Cardiac septum (tissue), 1 donor: Measurements from ENCODE around the gene NDUFAF8. TPM values are rescaled to one million over a fixed set of nuclear protein-coding genes. Genes with fewer than 3 reads are reported as not detected.

Source experiments
- DNase-seq: peaks from one replicate; pipeline ENCODE4 v3.0.0-alpha.2; 2020; ENCODE audit warnings: low spot score
- intact Hi-C: fragments of 100-400 bp; cut with DNase I; formaldehyde crosslinking; loops from one replicate; pipeline ENCODE4 v1.14.0; 2022
- total RNA-seq: library from RNA; stranded (reverse); fragmentation: NEBNext Ultra II Directional; extraction: Animal tissue kit (Norgen Biotek cat#: 25700); gene quantifications from one replicate; pipeline ENCODE4 v1.2.1, GENCODE V29; 2021
- donor health status: DM: no; HTN: no; CAD: no.

NDUFAF8 gene
- total RNA-seq, 1 donor from 2014 or later: 61.0 TPM

DNA sequence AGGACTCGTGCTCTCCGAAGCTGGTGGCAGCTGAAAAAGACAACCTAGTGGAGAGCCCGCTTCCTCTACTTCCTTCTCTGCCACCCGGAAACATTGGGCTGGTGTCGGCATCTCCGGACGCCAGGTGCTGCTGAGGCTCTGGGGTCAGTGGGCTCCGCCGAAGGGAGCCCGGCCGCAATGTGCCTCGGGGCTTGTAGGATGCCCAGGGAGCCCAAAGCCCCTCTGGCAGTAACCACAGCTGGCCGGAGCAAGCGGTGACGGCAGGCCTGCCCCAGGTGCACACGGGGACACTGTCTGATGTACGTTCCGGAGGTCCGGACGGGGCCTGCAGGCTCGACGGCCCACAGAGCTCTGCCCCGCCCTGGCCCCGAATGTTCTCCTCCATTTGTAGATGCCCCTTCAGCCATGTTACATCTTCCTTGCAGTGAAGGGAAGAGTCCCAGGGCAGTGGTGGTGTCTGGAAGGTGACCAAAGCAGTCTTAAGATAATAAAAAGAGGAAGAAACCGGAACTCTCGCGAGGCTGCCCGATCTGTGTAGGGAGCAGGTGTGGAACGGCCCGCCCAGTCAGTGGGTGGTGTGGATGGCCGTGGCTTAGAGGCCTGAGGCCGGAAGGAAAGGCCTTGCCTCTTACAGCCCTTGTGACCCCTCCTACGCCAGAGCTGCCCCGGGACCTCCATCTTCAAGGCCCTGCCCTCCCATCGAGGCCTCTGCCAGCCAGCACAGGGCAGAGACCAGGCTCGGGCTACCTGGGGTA is 22.6 kb downstream of the NDUFAF8 start:
- intact Hi-C loops: no loop called here
- DNase-seq: no peak

DNA sequence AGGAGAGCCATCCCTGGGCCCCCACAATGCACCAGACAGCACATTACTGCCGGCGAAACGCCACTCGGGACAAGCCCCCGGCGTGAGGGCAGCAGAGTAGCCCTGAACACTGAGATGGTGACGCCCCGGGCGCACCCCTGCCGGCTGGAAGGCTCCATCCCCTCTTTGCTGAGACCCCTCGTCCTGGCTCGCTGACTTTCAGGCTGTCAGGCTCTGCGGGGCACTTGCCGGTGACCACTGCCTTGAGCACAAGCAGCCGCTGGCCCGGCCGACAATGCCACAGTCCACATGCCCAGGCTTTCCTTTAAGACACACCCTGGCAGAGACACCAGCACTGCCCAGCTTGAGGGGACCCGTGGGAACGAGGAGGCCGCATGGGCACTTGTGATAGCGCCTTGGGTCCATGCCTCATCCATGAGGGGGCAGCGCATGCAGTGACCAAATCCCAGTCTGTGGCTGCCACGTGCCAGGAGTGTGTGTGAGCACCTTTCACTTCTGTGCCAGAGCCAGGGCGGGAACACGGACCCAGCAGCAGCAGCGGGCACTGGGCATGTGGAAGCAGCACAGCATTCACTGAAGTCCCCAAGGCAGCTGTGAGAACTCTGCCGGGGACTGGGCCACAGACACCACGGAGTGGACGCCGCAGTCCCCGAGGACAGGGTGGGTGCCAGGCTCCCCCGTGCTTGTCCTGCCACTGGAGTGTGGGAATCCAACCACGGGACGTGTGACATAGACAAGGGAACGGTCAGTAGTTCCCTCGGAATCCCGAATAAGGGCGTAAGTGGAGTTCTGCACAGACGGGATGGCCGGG is 24.5 kb downstream of the NDUFAF8 start:
- intact Hi-C loops: no loop called here
- DNase-seq: no peak

DNA sequence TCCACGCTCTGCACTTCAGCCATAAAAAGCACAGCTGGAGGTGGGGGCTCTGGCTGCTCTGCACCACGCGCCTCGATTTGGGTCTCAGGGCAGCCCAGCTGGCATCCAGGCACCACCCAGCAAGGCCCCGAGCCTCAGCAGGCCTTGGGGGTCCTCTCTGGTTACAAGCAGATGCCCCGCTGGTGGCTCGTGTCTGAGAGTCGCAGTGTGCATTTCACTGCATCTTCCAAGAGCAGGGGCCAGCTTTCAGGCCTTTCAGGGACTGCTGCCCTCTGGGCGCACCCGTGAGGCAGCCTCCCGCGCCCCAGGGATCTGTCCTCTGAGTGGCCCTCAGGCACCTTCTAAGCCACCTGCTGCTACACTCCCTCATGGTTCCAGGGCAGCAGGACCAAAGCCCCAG is 25.5 kb downstream of the NDUFAF8 start:
- intact Hi-C loops: no loop called here
- DNase-seq: no peak

DNA sequence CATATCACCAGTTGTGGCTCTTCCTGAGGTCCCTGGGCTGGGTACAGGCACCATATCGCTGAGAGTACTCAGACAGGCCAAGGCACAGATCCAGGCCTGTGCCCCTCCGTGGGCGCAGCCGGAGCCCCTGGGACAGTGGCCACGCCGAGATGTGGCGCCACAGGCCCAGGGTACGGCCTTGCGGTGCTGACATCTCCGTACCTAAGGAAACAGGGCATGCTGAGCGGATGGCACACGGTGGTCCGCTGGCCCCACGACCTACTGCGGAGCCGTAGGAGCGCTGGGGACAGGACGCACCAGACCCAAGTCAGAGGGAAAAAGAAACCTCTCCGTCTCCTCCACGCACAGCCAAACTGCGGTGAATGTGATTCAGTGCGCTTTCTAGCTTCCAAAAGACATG is 26.5 kb downstream of the NDUFAF8 start:
- intact Hi-C loops: no loop called here
- no peak for DNase-seq

DNA sequence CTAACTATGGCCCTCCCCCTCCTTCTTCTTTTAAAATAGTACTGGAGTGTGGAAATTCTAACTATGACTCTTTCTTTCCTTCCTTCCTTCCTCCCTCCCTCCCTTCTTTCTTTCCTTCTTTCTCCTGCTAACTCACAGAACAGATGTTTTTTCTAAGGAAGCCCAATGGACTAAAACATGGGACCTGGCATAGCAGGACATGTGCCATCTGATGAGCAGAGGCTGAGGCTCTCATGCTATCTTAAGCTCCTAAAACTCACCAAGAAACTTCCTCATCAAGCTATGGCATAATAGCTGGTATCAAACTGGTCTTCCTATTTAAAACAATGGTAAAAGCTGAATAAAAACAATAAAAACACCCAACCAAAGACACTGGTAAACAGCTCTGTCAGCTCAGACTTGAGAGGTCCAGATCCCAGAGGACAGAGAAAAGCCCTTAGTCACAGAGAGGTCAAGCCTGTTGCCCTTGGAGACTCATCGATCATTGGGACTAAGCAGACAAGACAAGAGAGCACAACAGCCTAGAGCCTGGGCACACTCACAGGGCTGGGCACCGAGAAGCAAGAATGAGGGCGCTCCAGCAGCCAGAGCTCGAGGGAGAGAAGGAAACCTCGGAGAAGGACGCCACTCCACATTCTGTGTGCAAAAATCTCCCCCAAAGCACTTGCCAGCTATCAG is 28.4 kb downstream of the NDUFAF8 start:
- no peak for DNase-seq
- intact Hi-C loops: no loop called here

DNA sequence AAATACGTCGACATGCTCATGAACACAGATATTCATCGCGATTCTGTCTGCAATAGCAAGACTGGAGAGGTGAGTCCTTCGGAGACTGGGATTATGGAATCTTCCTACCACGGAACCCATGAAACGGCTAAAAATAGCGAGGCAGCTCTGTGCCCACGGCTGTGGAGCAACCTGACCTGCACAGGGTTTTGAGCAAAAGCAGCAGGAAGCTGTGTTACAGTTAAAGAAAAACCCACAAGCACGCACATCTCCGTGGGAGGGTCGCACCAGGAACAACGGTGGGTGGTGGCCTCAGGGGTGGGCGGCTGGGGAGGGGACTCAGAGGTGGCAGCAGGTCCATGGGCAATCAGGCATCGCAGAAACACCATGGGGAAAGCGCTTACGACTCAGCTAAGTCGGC is 31.2 kb downstream of the NDUFAF8 start:
- intact Hi-C loops: no loop called here
- DNase-seq: no peak

DNA sequence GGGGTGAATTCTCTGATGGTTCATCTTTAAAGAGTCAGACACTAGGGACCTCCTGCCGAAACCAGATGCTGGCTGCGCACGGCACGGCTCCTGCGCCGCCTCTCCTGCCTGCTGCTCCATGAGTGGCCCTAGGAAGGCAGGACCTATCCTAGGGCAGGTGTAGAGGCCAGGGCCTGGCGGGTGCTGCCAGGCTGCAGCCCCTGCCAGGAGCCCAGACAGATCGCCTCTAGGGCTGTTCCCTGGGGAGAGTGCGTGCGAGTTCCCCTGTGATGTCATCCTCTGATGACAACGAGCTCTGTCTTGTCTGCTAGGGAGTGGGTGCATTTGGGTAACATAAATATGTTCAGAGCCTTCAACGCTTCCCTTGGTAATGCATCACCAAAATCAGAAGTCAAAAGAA is 32.1 kb downstream of the NDUFAF8 start:
- no peak for DNase-seq
- intact Hi-C loops: no loop called here

DNA sequence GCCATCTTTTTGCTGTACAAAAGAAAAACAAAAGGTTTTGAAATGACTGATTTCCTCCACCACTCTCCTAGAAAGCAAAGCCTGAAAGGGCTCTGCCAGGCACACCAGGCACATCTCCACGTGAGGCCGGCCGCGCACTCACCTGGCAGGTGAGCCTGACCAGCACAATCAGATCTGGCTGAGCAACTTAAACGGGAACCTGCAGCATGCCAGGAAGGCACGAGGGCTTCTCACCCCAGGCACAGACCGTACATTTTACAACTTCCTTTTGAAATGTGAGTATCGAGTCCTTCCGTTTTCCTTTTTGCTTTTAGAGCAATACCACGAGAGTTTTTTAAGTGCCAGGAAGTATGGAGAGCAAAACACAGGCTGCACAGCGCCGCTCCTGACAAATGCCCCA is 33.5 kb downstream of the NDUFAF8 start:
- no peak for DNase-seq

DNA sequence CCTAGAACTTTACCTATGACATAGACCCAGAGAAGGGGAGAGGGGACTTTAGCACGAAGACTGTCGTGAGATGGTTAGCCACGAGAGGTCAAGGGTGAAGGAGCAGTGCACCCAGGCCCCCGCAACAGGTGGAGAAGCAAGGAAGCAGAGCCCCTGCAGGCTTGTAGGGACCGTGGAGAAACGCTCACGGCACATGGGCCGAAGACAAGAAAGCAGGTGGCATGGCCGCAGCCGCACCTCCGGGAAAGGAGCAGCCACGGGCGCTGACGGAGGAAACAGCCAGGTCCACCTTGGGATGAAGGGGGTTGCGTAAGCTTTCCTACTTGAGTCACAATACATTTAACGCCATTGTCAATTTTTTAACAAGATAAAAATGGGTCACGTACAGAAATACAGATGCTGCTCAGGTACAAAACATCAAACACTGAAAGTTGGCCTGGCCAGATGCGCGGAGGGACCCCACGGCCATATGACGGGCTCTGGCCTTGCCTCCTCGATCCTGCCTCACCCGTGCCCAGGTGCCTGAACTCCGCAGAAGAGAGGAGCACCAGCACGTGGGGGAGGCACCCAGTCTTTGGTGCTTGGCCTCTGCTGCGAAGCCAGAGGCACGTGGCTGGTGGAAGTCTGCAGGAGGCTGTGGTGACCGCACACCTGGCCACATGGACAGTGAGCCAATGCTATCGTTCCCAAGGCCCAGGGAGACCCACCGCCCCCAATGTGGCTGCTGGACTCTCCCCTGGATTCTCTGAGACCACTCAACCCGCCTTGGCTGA is 34.8 kb downstream of the NDUFAF8 start:
- intact Hi-C loops: no loop called here
- no peak for DNase-seq

More for the DNA sequence above, 33.5 kb downstream of the NDUFAF8 start:
- intact Hi-C loops: no loop called here

DNA sequence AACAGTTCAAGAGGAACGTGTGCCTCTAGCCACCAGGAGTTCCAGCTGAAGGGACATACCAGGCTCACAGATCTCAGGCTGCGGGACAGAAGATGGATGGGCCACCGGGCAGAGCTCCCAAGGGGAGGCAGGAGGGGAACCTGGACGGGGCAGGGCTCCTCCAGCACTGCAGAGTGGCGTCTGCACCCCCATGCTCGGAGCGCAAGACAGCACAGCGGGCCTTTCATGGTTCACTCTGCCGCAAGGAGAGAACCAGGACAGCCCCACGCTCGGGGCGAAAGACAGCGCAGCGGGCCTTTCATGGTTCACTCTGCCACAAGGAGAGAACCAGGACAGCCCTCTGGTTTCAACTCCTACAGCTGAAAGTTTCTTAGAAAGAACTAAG is 35.3 kb downstream of the NDUFAF8 start:
- no peak for DNase-seq
- intact Hi-C loops: no loop called here

DNA sequence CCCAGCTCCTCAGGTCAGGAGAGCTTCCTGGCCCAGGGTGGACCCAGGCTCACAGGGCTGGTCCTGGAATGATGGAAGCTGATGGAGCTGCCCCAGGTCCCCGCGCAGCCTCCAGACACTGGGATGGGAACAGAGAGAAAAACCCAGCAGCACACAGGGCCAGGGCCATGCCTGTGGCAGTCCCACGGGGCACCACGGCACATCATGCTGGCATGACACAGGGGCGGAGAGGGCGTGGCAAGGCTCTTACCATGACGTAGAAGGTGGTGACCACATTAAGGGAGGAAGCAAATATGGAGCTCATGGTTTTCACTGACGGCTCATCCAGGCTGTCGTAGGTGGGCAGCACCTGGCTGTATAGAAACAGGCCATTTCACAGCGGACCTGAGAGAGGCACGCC is 37.7 kb downstream of the NDUFAF8 start:
- no peak for DNase-seq
- intact Hi-C loops: no loop called here

DNA sequence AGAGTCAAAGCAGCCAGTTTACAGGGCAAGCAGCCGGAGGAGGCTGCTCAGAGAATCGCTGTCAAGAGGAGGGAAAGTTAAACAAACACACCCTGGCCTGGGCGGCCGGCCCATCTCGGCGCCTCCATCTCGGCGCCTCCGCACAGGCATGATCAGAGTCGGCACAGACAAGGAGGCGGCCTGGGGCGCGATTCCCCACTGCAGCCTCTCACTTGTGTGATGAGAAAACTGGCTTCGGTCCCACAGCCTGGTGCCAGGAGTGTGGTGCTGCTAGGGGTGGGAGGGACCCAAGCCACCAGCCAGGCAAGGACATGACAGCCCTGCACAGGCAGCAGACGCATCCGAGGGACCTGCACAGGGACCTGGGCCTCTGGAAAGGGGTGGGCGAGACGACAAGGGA is 38.3 kb downstream of the NDUFAF8 start:
- no peak for DNase-seq
- intact Hi-C loops: no loop called here

DNA sequence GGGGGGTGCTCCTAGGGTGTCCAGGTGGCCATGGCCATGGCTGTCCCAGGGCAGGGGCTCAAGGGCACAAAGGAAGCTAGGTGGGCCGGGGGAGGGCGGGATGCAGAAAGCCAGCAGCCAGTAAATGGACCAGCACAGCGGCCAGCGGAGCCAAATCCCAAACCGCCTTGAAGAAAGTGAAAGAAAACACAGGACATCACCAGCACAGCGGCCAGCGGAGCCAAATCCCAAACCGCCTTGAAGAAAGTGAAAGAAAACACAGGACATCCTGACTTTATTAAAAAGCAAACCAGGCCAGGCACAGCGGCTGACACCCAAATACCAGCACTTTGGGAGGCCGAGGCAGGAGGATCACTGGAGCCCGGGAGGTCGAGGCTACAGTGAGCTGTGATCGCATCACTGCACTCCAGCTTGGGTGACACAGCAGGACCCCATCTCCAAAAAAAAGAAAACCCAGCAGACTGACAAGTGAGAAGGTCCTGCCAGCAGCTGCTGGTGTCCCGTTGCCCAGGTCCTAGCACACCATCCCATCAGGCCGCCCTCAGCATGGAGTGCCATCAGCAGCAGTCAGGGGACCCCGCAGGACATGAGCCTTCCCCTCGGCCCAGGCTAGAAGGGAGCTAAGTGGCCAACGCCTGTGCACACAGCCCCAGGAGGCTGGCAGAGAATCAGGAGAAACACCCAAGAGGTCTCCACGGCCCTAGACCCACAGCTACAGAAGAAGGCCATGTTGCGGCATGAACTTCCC is 39.0 kb downstream of the NDUFAF8 start:
- no peak for DNase-seq
- intact Hi-C loops: no loop called here

DNA sequence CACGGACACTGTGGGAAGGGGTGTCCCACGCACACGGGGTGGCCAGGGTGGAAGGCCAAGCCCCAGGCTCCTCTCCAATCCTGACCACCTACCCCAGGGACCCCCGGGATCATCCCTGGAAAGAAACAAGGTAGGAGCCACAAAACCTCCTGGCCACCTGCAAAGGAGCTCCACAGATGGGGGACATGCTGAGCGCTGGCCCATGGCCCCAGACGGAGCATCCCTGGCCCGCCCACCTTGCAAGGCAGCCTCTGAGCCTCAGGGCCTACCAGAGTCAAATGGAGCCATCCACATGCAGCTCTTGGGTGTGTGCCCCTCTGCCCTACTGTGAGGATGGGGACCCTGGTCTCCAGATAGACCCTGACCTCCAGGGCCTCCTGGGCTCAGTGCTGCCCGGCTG is 39.7 kb downstream of the NDUFAF8 start:
- no peak for DNase-seq
- intact Hi-C loops: no loop called here

DNA sequence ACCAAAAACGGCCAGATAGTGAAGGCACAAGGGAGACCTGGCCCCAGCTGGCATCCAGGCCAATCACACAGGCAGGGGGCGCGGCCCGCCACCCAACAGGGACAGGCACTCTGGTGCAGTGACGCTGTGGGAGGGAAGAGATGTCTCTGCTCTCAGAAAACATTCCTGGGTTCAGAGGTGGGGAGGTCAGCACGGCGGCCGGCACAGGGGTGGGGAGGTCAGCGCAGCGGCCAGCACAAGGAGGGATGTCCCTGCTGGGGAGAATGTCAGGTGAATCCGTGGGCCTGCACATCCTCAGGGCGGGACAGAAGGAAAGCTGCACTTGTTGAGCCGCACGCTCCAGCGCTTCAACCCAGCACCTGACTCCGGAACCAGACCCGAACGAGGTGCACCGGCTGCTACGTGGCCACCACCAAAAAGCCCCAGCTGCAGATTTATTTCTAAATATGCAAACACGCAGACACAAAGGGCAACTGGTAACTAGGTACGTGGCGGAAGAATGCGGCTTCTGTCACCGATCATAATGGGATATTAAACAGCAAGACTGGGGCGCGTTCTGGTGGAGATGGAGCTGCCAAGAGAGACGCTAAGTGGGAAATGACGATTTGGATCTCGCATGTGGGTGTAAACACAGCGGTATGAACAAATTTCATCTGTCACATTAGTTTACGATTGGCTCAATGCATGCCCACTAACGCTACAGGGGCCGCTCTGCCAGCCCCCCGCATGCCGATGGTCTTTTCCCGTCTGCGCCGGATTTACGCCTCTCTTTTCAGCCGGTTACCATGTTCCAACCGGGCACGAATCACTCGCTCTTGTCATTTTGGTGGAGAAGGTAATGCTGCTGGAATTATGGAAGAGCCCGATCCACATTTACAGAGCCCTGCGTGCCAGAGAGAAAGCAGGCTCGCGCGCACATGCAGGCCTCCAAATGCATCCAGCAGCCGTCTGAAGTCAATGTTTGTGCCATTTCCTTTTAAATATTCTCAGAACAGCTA is 40.5 kb downstream of the NDUFAF8 start:
- DNase-seq: no peak
- intact Hi-C loops: no loop called here

DNA sequence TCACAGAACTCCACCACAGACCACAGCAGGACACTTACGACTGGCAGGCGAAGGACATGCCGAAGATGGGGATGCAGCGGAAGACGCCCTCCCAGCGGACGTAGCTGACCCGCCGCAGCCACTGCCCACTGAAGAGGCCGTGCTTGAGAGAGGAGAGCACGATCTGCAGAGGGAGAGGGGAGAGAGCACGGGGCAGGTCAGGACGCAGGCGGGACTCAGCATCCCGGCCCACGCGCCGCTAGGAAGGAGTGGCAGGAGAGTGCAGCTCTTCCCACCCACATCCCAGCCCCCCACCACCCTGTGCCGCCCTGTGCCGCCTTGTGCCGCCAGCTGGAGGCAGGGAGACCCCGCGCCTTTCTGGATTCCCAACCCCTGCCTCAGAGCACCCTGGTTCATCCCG is 41.5 kb downstream of the NDUFAF8 start:
- intact Hi-C loops: no loop called here
- DNase-seq: no peak

DNA sequence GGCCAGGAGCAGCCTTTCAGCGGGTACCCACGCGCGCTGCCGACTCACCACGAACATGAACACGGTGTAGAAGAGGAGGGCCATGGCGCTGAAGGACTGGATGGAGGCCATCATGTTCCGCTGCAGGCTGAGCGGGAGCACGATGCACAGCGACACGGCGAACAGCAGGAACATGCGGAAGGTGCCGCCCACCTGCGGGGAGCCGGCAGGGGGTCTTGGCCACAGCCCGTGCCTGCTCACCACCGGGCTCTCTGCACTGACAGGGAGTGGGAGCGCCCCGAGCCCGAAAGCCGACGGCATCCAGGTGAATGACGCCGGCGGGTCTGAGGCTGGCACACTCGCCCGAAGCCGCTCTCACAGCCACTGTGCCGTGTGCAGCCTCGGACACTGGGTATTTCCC is 43.0 kb downstream of the NDUFAF8 start:
- no peak for DNase-seq
- intact Hi-C loops: no loop called here

DNA sequence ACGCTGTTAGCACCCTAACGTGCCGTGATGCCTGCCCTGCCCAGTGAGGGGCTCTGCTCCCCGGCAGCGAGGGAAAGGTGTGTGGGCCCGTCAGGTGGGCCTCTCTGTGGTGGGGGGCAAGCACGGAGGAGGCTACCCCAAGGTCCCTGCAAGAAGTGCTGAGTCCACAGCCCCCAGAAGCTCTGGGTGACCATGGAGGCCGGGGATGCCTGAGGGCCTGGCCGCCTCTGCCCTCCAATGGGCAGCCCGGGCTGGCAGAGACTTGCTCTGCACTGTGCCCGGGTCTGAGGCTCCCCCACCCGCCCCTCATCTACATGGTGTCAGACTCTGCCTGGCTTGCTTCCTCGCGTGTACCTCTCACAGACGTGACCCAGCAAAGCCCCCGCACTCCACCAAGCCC is 43.8 kb downstream of the NDUFAF8 start:
- intact Hi-C loops: no loop called here
- no peak for DNase-seq
